Superior temporal gyrus (tissue), 1 donor: Measurements from ENCODE around the gene URB1.
"Not testable (repeated sequence)": the region's sequence is repeated elsewhere in the genome, so short reads cannot be mapped to it uniquely, and the experiment has no call there.

Experiments used
- DNase-seq: peaks from one replicate; pipeline ENCODE4 v3.0.0-alpha.2; 2016; ENCODE audit errors: extremely low spot score

Gene URB1

GRCh38 chr21:32392880-32393676 lies at the start of gene URB1:
Gene URB1 (minus strand): TSS chr21:32393012. CDS start chr21:32392910, 102 bp downstream.
- DNase-seq: peak; percentile 91

GRCh38 chr21:32437729-32438128 lies 44.9 kb upstream of the URB1 start:
- DNase-seq: no peak

GRCh38 chr21:32432982-32433660 lies 40.3 kb upstream of the URB1 start:
- DNase-seq: not testable (repeated sequence)

GRCh38 chr21:32427958-32428623 lies 35.3 kb upstream of the URB1 start:
- DNase-seq: no peak

- peak; percentile 89 for DNase-seq
These were observed 33.8 kb upstream of the URB1 start for GRCh38 chr21:32426592-32427051.

GRCh38 chr21:32426066-32426465 lies 33.3 kb upstream of the URB1 start:
- DNase-seq: no peak

- peak; percentile 19 for DNase-seq
These were observed 32.8 kb upstream of the URB1 start for GRCh38 chr21:32425628-32426027.

- no peak for DNase-seq
These were observed 31.9 kb upstream of the URB1 start for GRCh38 chr21:32424674-32425073.

GRCh38 chr21:32424191-32424535 lies 31.4 kb upstream of the URB1 start:
- DNase-seq: no peak

- DNase-seq: peak; percentile 46
These were observed 30.7 kb upstream of the URB1 start for GRCh38 chr21:32423320-32424190.

- no peak for DNase-seq
These were observed 29.3 kb upstream of the URB1 start for GRCh38 chr21:32422064-32422463.

- no peak for DNase-seq
These were observed 25.3 kb upstream of the URB1 start for GRCh38 chr21:32418146-32418545.

- no peak for DNase-seq
These were observed 22.9 kb upstream of the URB1 start for GRCh38 chr21:32415451-32416398.

GRCh38 chr21:32414579-32415358 lies 22.0 kb upstream of the URB1 start:
- peak; percentile 85 for DNase-seq

GRCh38 chr21:32413697-32414578 lies 21.1 kb upstream of the URB1 start:
- DNase-seq: peak; percentile 69

- DNase-seq: peak; percentile 50
These were observed 20.2 kb upstream of the URB1 start for GRCh38 chr21:32413015-32413504.

- DNase-seq: no peak
These were observed 19.6 kb upstream of the URB1 start, which contains the start of gene EVA1C for GRCh38 chr21:32412162-32413014. Gene EVA1C (plus strand): TSS chr21:32412706. CDS start chr21:32412854, 148 bp downstream.
